ENCODE measurements around the gene HABP2.

The HABP2 gene

GRCh38 chr10:113620511-113620910 lies 67.7 kb downstream of the HABP2 start:
- Histone ChIP-seq H3K36me3 (replicated peaks) (no peaks in the 10 kb centered on the region), H3K4me3 (ENCODE audit: low read depth, low read length) (no peak overlapping the region), H3K27me3 (replicated peaks) (no peaks in the 10 kb centered on the region), H3K27ac (no peak overlapping the region)
- TF ChIP-seq, protein P1, sequence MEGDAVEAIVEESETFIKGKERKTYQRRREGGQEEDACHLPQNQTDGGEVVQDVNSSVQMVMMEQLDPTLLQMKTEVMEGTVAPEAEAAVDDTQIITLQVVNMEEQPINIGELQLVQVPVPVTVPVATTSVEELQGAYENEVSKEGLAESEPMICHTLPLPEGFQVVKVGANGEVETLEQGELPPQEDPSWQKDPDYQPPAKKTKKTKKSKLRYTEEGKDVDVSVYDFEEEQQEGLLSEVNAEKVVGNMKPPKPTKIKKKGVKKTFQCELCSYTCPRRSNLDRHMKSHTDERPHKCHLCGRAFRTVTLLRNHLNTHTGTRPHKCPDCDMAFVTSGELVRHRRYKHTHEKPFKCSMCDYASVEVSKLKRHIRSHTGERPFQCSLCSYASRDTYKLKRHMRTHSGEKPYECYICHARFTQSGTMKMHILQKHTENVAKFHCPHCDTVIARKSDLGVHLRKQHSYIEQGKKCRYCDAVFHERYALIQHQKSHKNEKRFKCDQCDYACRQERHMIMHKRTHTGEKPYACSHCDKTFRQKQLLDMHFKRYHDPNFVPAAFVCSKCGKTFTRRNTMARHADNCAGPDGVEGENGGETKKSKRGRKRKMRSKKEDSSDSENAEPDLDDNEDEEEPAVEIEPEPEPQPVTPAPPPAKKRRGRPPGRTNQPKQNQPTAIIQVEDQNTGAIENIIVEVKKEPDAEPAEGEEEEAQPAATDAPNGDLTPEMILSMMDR (IDR thresholded peaks at IDR 0.05; ENCODE audit: low read depth, low read length, missing control alignments): no peak
- in situ Hi-C loops (cut with HindIII; ENCODE audit: low pct_ligation_motif_present, low sequenced_read_pairs): no loop called here
- DNase-seq: no peak

GRCh38 chr10:113620936-113621335 lies 68.1 kb downstream of the HABP2 start:
- in situ Hi-C loops (cut with HindIII; ENCODE audit: low pct_ligation_motif_present, low sequenced_read_pairs): no loop called here
- DNase-seq: no peak
- no peaks in the 10 kb centered on the region for H3K27me3 ChIP-seq (replicated peaks)
- H3K27ac ChIP-seq: no peak overlapping the region
- TF ChIP-seq, protein P1 (IDR thresholded peaks at IDR 0.05; ENCODE audit: low read depth, low read length, missing control alignments): no peak
- no peak overlapping the region for H3K4me3 ChIP-seq (ENCODE audit: low read depth, low read length)
- H3K36me3 ChIP-seq (replicated peaks): no peaks in the 10 kb centered on the region

DNA sequence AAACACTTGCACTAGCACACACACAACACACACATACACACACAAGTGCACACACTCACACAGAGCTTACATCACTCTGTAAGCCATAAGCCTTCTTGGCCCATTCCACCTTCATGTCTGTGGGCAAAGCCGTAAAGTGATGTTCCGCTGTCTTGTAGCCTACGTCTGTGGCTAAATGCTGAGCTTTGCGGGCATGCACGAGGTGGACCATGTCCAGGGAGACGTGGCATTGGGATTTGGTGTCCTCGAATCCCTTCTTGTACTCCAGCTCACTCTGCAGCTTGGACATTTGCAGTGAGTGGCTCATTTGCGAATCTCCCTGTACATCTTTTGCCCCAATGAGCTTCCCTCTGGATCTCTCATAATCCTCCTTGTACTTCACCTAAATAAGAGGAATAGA lies 68.9 kb downstream of the HABP2 start:
- no peak overlapping the region for H3K27ac ChIP-seq
- DNase-seq: no peak
- H3K27me3 ChIP-seq (replicated peaks): no peaks in the 10 kb centered on the region
- no peak overlapping the region for H3K4me3 ChIP-seq (ENCODE audit: low read depth, low read length)
- H3K36me3 ChIP-seq (replicated peaks): no peaks in the 10 kb centered on the region
- TF ChIP-seq, protein P1 (IDR thresholded peaks at IDR 0.05; ENCODE audit: low read depth, low read length, missing control alignments): no peak
- in situ Hi-C loops (cut with HindIII; ENCODE audit: low pct_ligation_motif_present, low sequenced_read_pairs): no loop called here

DNA sequence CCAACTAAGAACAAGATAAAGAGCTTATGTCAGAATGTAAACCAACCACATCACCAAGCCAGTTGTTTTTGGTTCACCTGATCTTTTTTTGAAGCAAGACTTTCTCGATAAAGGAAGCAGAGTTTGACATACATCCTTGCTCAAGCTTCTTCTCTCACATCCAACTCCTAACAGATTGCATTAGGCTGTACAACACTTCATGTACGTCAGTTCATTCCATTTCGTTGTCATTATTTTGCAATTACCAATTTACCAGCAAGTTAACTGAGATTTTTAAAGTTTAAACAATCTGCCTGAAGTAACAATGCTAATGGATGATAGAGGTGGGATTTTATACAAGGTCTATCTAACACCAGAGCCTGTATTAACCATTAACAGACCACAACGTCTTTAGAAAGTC lies 70.0 kb downstream of the HABP2 start:
- H3K4me3 ChIP-seq (ENCODE audit: low read depth, low read length): no peak overlapping the region
- TF ChIP-seq, protein P1 (IDR thresholded peaks at IDR 0.05; ENCODE audit: low read depth, low read length, missing control alignments): no peak
- H3K36me3 ChIP-seq (replicated peaks): no peaks in the 10 kb centered on the region
- in situ Hi-C loops (cut with HindIII; ENCODE audit: low pct_ligation_motif_present, low sequenced_read_pairs): no loop called here
- H3K27me3 ChIP-seq (replicated peaks): no peaks in the 10 kb centered on the region
- no peak for DNase-seq
- no peak overlapping the region for H3K27ac ChIP-seq

- H3K4me3 ChIP-seq (ENCODE audit: low read depth, low read length): no peak overlapping the region
- no peak for DNase-seq
- no peaks in the 10 kb centered on the region for H3K27me3 ChIP-seq (replicated peaks)
- no peak overlapping the region for H3K27ac ChIP-seq
- in situ Hi-C loops (cut with HindIII; ENCODE audit: low pct_ligation_motif_present, low sequenced_read_pairs): no loop called here
- TF ChIP-seq, protein P1 (IDR thresholded peaks at IDR 0.05; ENCODE audit: low read depth, low read length, missing control alignments): no peak
- H3K36me3 ChIP-seq (replicated peaks): no peaks in the 10 kb centered on the region
Measured at GRCh38 chr10:113625461-113626186, 72.8 kb downstream of the HABP2 start.

All from brain microvascular endothelial cell (primary cell).